CD1c-positive myeloid dendritic cell (primary cell): Measurements from ENCODE around the gene GSDMA.

Experiments
- DNase-seq: peaks from one replicate; pipeline ENCODE4 v3.0.0-alpha.2; 2016; ENCODE audit errors: extremely low spot score

GSDMA gene

GRCh38 chr17:39960524-39961041, 2.2 kb upstream of the GSDMA start:
- no peak for DNase-seq

GRCh38 chr17:39963829-39964228, 1.0 kb downstream of the GSDMA start:
- DNase-seq = no peak

DNA sequence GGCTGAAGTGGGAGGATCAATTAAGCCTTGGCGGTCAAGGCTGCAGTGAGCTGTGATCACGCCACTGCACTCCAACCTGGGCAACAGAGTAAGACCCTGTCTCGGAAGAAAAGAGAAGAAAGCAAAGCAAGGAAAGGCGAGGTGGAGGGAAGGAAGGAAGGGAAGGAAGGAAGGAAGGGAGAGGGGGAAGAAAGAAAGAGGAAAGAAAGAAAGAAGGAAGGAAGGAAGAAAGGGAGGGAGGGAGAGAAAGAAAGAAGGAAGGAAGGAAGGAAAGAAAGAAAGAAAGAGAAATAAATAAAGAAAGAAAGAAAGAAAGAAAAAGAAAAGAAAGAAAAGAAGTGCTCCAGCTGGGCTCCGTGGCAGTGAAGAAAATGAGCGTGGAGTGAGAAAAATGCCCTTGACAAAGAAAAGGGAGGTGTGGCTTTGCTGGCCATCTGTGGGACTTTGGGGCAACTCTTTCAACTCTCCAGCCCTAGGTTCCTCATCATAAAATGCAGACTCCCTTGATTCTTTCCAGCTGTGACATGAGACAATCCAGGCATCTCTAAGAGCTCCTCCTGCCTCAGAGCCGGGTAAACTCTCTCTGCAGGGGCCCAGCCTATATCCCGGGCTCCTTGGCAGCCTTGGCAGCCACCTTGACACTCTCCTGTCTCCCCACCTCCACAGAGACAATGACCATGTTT, 2.4 kb downstream of the GSDMA start:
- DNase-seq = no peak

GRCh38 chr17:39966771-39967170, 4.0 kb downstream of the GSDMA start:
- DNase-seq = no peak

GRCh38 chr17:39968761-39969160, 6.0 kb downstream of the GSDMA start:
- DNase-seq = no peak

- DNase-seq = peak; percentile 53
Measured at GRCh38 chr17:39969375-39969774, 6.6 kb downstream of the GSDMA start.

DNA sequence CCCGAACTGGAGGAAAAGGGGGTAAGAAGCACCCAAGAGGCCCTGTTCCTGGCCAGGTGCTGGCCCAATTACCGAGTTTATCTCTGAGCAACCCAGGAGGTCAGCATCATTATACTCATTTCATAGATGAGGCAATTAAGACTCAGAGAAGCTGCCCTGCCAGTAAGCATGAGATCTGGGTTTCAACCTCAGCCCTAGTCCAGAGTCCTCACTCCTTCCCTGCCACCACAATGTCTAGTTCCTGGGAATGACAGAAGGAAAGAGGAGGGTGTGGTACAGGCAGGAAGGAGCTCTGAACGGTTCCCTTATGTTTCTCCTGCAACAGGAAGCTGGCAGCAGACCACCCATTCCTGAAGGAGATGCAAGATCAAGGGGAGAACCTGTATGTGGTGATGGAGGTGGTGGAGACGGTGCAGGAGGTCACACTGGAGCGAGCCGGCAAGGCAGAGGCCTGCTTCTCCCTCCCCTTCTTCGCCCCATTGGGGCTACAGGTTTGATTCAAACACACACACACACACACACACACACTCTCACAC, 7.4 kb downstream of the GSDMA start:
- no peak for DNase-seq

GRCh38 chr17:39971076-39971603, 8.3 kb downstream of the GSDMA start:
- no peak for DNase-seq

- DNase-seq = peak; percentile 77
Measured at GRCh38 chr17:39972271-39972670, 9.5 kb downstream of the GSDMA start.

DNA sequence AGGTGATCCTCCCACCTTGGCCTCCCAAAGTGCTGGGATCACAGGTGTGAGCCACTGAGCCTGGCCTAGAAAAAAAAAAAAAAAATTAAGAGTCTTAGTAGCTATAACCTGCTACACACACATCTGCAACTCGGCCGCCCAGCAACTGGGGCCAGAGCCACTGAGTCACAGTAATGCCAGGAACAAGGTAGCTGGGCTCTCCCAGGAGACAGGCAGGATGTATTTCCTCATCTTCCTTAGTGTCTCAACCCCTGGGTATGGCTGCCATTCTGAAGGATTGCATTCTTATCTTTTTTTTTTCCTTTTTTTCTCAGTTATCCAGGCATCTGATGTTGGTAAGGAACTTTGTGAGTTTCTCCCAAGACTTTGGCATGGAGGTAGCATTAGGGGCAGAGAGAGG, 10.7 kb downstream of the GSDMA start:
- DNase-seq = no peak

DNA sequence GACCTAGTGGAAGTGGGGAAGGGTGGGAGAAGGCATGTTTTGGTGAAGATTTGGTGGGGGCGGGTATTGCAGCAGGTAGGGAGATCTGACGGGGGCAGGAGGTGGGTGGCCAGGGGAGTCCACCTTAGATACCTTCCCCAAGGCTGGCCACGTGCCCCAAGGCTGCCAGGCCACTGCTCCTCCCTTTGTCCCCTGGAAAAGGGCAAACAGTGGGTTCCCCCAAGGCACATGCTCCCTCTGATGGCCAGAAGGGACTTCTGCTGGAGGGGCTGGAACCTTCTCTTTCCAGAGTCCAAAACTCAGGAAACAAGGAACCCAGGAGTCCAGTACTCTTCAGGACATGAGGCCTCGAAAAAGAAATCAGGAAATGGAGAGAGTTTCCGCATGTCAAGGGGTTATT, 11.6 kb downstream of the GSDMA start:
- DNase-seq = no peak

DNA sequence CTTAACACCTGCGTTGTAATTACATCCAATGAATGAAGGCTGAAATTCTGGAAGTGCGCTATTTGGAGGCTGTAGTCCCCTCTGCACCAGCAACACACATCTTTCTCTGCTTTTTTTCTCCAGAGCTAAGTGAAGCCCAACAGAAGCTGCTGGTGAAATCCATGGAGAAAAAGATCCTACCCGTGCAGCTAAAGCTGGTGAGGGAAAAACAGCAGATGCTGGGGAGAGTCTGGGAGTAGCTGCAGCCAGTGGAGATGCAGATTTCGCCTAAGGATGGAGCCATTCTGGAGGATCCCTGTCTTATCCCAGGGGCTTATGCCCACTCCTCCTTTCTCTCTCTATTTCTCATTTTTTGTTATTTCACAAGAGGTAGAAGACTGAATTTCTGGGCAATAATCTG, 13.0 kb downstream of the GSDMA start:
- no peak for DNase-seq

DNA sequence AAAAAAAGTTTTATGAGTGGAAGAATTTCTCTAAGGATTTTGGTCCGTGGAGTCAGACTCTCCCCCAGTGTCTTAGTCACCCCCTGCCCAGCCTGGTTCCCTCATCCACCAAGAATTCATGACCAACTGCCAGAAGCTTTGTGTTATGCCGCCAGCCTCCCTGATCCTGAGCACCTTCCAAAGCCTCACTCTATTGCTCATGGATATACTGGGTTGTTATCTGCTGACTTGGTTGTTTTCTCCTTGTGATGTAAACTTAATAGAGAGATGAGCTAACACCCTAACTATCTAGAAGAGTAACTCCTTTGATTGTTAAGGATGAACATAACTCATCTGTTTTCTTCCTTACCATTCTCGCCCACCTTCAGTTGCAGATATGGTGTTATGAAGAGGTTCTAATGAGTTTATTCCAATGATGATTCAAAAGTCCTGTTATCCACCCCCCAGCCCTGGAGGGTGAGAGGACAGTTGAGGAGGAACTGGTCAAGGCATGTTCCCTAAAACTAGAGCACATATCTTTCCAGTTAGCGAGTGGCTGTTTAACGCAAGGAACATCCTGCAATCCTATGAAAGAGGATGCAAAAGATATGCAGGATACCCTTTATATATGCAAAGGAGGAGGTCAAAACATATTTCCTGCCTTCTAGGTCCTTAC, 16.3 kb downstream of the GSDMA start:
- peak; percentile 69 for DNase-seq

- DNase-seq = peak; percentile 61
Measured at GRCh38 chr17:39979893-39980350, 17.1 kb downstream of the GSDMA start.

DNA sequence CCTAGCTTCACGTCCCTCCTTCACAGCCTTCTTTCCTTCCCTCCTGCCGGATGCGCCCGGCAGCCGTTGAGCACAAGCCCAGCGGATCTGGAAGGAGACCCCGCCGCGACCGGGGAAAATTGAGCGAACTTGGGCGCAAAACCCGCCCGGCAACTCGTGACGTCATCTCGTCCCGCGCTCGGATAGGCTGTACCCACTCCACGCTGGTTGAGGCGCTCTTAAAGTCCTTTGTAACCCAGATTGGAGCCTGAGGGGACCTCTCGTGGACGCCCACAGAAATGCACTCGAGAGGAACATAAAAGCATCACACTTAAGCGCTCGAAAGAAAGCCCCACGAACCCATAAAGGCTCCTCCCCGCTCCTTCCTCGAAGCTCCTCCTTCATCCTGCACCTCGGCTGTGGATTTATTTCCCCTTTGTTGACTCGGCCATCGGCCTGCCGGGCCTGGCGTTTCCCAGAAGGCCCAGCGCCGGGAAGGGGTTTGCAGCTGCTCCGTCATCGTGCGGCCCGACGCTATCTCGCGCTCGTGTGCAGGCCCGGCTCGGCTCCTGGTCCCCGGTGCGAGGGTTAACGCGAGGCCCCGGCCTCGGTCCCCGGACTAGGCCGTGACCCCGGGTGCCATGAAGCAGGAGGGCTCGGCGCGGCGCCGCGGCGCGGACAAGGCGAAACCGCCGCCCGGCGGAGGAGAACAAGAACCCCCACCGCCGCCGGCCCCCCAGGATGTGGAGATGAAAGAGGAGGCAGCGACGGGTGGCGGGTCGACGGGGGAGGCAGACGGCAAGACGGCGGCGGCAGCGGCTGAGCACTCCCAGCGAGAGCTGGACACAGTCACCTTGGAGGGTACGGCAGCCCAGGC, 17.8 kb downstream of the GSDMA start, which contains the start of gene PSMD3:
Gene PSMD3, plus strand, starts transcription at position 457 of the 856 bp plus-strand sequence. Its CDS starts 164 bp downstream, at position 621.
- peak; percentile 100 for DNase-seq

GRCh38 chr17:39981207-39981741, 18.5 kb downstream of the GSDMA start:
- DNase-seq = no peak

- peak; percentile 40 for DNase-seq
Measured at GRCh38 chr17:39981766-39982375, 19.1 kb downstream of the GSDMA start.

GRCh38 chr17:39988206-39988810, 25.5 kb downstream of the GSDMA start:
- no peak for DNase-seq

- DNase-seq = no peak
Measured at GRCh38 chr17:39994448-39994847, 31.6 kb downstream of the GSDMA start.

- no peak for DNase-seq
Measured at GRCh38 chr17:39995438-39995837, 32.6 kb downstream of the GSDMA start.

DNA sequence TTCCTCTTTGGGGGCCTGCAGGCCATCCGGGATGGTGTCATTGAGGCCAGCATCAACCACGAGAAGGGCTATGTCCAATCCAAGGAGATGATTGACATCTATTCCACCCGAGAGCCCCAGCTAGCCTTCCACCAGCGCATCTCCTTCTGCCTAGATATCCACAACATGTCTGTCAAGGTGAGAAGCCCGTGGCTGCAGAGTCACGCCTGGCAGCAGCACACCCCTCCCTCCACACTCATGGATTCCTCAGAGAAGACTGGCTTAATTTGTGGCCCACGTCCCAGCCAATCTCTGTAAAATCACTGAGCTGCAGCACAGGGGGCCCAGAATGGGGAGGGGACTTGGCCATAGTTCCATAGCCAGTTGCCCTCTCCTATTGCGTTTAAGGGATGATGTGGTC, 33.4 kb downstream of the GSDMA start:
- no peak for DNase-seq
